Astrocyte (in vitro differentiated cells and primary cell): Measurements from ENCODE around the gene OR5K2. TPM values are rescaled to one million over a fixed set of nuclear protein-coding genes. Genes with fewer than 3 reads are reported as not detected.

ENCODE experiments used
- DNase-seq: peaks from one replicate; pipeline ENCODE4 v3.0.0-alpha.2; 2010; ENCODE audit warnings: low read depth
- FAIRE-seq: peaks from 2 replicates; lab custom pipeline; 2011; peaks lifted over from hg19 to GRCh38; lab: Jason Lieb, UNC
- H2AFZ ChIP-seq: 2 replicates; pipeline ENCODE4 v1.6.0; 2012; ENCODE audit warnings: low read depth, low read length, inconsistent platforms
- H3K27ac ChIP-seq: 2 replicates; pipeline ENCODE4 v1.5.1; 2011; ENCODE audit warnings: low read depth, low read length, inconsistent platforms
- H3K27me3 ChIP-seq: 2 replicates; pipeline ENCODE4 v1.6.0; 2011; ENCODE audit warnings: low read length, inconsistent platforms; ENCODE audit not compliant: insufficient read depth
- H3K36me3 ChIP-seq: 2 replicates; pipeline ENCODE4 v1.5.1; 2011; ENCODE audit warnings: low read length, inconsistent platforms; ENCODE audit not compliant: insufficient read depth
- H3K4me1 ChIP-seq: 2 replicates; pipeline ENCODE4 v1.5.1; 2011; ENCODE audit warnings: low read length, inconsistent platforms; ENCODE audit not compliant: insufficient read depth
- H3K4me2 ChIP-seq: 2 replicates; pipeline ENCODE4 v1.6.0; 2012; ENCODE audit warnings: low read length, inconsistent platforms
- H3K4me3 ChIP-seq: 2 replicates; pipeline ENCODE4 v1.5.1; 2011; ENCODE audit warnings: low read depth, mild to moderate bottlenecking, low read length, inconsistent platforms; ENCODE audit not compliant: insufficient read depth
- H3K79me2 ChIP-seq: 2 replicates; pipeline ENCODE4 v1.6.0; 2012; ENCODE audit warnings: mild to moderate bottlenecking, low read length, inconsistent platforms; ENCODE audit not compliant: insufficient read depth
- H3K9ac ChIP-seq: 2 replicates; pipeline ENCODE4 v1.6.0; 2012; ENCODE audit warnings: mild to moderate bottlenecking, low read length, inconsistent platforms
- H3K9me3 ChIP-seq: 2 replicates; pipeline ENCODE4 v1.5.1; 2012; ENCODE audit warnings: low read depth, mild to moderate bottlenecking, low read length, inconsistent platforms; ENCODE audit not compliant: insufficient read depth
- H4K20me1 ChIP-seq: 2 replicates; pipeline ENCODE4 v1.6.0; 2012; ENCODE audit warnings: low read length, inconsistent platforms; ENCODE audit not compliant: insufficient read depth
- H3K27ac Mint-ChIP-seq: one replicate; pipeline ENCODE4 v1.8.0; 2021; ENCODE audit warnings: mild to moderate bottlenecking, mixed read lengths; ENCODE audit not compliant: unreplicated experiment
- H3K27me3 Mint-ChIP-seq: one replicate; pipeline ENCODE4 v1.8.0; 2021; ENCODE audit warnings: low read depth, mixed read lengths; ENCODE audit not compliant: unreplicated experiment
- H3K36me3 Mint-ChIP-seq: one replicate; pipeline ENCODE4 v1.8.0; 2021; ENCODE audit warnings: low read depth, mixed read lengths; ENCODE audit not compliant: unreplicated experiment
- H3K4me1 Mint-ChIP-seq: one replicate; pipeline ENCODE4 v1.8.0; 2021; ENCODE audit warnings: low read depth, mixed read lengths; ENCODE audit not compliant: unreplicated experiment
- H3K4me3 Mint-ChIP-seq: one replicate; pipeline ENCODE4 v1.8.0; 2021; ENCODE audit warnings: mild to moderate bottlenecking, moderate library complexity, mixed read lengths; ENCODE audit not compliant: unreplicated experiment
- H3K9me3 Mint-ChIP-seq: one replicate; pipeline ENCODE4 v1.8.0; 2021; ENCODE audit warnings: mild to moderate bottlenecking, mixed read lengths; ENCODE audit not compliant: unreplicated experiment
- CTCF ChIP-seq: IDR thresholded peaks from 2 replicates; pipeline ENCODE4 v1.5.1; 2011; ENCODE audit warnings: low read depth, mild to moderate bottlenecking, inconsistent platforms, low read length, moderate library complexity; ENCODE audit not compliant: insufficient read depth
- EZH2 ChIP-seq: IDR thresholded peaks from 2 replicates; pipeline ENCODE4 v1.6.1; 2012; ENCODE audit warnings: mild to moderate bottlenecking, low read length, inconsistent platforms; ENCODE audit not compliant: insufficient read depth
- total RNA-seq: library from RNA; stranded (reverse); gene quantifications from 2 replicates; pipeline ENCODE4 v1.2.1, GENCODE V29; 2021

OR5K2 gene
- total RNA-seq, 1 donor from 2014 or later = not detected

GRCh38 chr3:98508582-98508981 is 11.1 kb downstream of the OR5K2 start:
- Mint-ChIP-seq H3K27ac (no peak overlapping the region), H3K9me3 (no peaks in the 10 kb centered on the region), H3K4me3 (no peak overlapping the region), H3K27me3 (no peaks in the 10 kb centered on the region), H3K4me1 (no peaks in the 10 kb centered on the region), H3K36me3 (peaks cover 1% of the 10 kb centered on the region)
- Histone ChIP-seq H3K9me3 (no peaks in the 10 kb centered on the region), H3K36me3 (no peaks in the 10 kb centered on the region), H3K9ac (no peak overlapping the region), H3K79me2 (no peaks in the 10 kb centered on the region), H2AFZ (no peak overlapping the region), H3K4me2 (no peak overlapping the region), H4K20me1 (no peaks in the 10 kb centered on the region), H3K4me1 (no peaks in the 10 kb centered on the region), H3K27ac (no peak overlapping the region), H3K27me3 (no peaks in the 10 kb centered on the region), H3K4me3 (no peak overlapping the region)
- FAIRE-seq = no peak
- no peak for DNase-seq
- no peak for TF ChIP-seq CTCF
- no peak for TF ChIP-seq EZH2

DNA sequence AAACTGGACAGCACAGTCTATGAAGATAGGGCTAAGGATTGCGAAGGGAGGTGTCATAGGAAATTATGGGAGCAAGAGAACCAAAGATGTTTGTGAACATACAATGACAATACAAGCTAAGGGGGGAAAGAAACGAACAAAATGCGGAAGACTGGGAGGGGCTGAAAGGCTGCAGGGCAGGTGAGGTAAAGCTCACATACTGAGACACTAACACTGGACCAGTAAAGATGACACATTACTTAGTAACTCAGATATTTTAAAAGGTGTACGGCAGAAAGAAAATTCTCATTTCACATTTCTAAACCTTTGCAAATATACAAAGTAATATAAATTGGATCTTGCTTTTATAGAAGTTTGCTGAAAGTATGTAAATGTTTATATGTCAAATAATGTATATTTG is 15.1 kb downstream of the OR5K2 start:
- H3K27me3 ChIP-seq = no peaks in the 10 kb centered on the region
- TF ChIP-seq CTCF (no peak), EZH2 (no peak)
- H3K9me3 ChIP-seq = no peaks in the 10 kb centered on the region
- no peak overlapping the region for H3K9ac ChIP-seq
- FAIRE-seq = no peak
- no peak overlapping the region for H2AFZ ChIP-seq
- Mint-ChIP-seq H3K36me3 (peaks cover 1% of the 10 kb centered on the region), H3K27ac (no peak overlapping the region), H3K27me3 (no peaks in the 10 kb centered on the region), H3K9me3 (no peaks in the 10 kb centered on the region), H3K4me1 (no peaks in the 10 kb centered on the region), H3K4me3 (no peak overlapping the region)
- no peaks in the 10 kb centered on the region for H3K4me1 ChIP-seq
- no peak overlapping the region for H3K4me2 ChIP-seq
- peaks cover 25% of the 10 kb centered on the region for H3K36me3 ChIP-seq
- DNase-seq = no peak
- no peaks in the 10 kb centered on the region for H4K20me1 ChIP-seq
- no peak overlapping the region for H3K27ac ChIP-seq
- H3K79me2 ChIP-seq = no peaks in the 10 kb centered on the region
- no peak overlapping the region for H3K4me3 ChIP-seq

- Histone ChIP-seq H3K36me3 (peaks cover 30% of the 10 kb centered on the region), H3K4me3 (no peak overlapping the region), H3K27ac (no peak overlapping the region), H3K9me3 (no peaks in the 10 kb centered on the region), H3K27me3 (no peaks in the 10 kb centered on the region), H2AFZ (no peak overlapping the region), H3K79me2 (peaks cover 4% of the 10 kb centered on the region), H4K20me1 (no peaks in the 10 kb centered on the region), H3K4me1 (no peaks in the 10 kb centered on the region), H3K9ac (no peak overlapping the region), H3K4me2 (no peak overlapping the region)
- DNase-seq (peak; percentile 17), FAIRE-seq (no peak)
- H3K9me3 Mint-ChIP-seq = no peaks in the 10 kb centered on the region
- H3K4me3 Mint-ChIP-seq = no peak overlapping the region
- H3K27ac Mint-ChIP-seq = no peak overlapping the region
- H3K4me1 Mint-ChIP-seq = no peaks in the 10 kb centered on the region
- peaks cover 1% of the 10 kb centered on the region for H3K36me3 Mint-ChIP-seq
- TF ChIP-seq EZH2 (no peak), CTCF (no peak)
- H3K27me3 Mint-ChIP-seq = no peaks in the 10 kb centered on the region
These were observed 15.6 kb downstream of the OR5K2 start for GRCh38 chr3:98513091-98513511.
